ENCODE results near the gene DNAH6.

Gene DNAH6

GRCh38 chr2:84579661-84580060, 63.4 kb downstream of the DNAH6 start:
- no peak for DNase-seq (ENCODE audit: low spot score)
- TF ChIP-seq CTCF (IDR thresholded peaks at IDR 0.05; ENCODE audit: extremely low read depth, missing control alignments): no peak

GRCh38 chr2:84603911-84604310, 87.6 kb downstream of the DNAH6 start:
- no peak for DNase-seq (ENCODE audit: low spot score)
- no peak for TF ChIP-seq CTCF (IDR thresholded peaks at IDR 0.05; ENCODE audit: extremely low read depth, missing control alignments)

- TF ChIP-seq CTCF (IDR thresholded peaks at IDR 0.05; ENCODE audit: extremely low read depth, missing control alignments): no peak
- no peak for DNase-seq (ENCODE audit: low spot score)
These were observed 96.8 kb downstream of the DNAH6 start for GRCh38 chr2:84613082-84613481.

- DNase-seq (ENCODE audit: low spot score): no peak
- no peak for TF ChIP-seq CTCF (IDR thresholded peaks at IDR 0.05; ENCODE audit: extremely low read depth, missing control alignments)
These were observed 103.6 kb downstream of the DNAH6 start for GRCh38 chr2:84619794-84620371.

- no peak for DNase-seq (ENCODE audit: low spot score)
- TF ChIP-seq CTCF (IDR thresholded peaks at IDR 0.05; ENCODE audit: extremely low read depth, missing control alignments): no peak
These were observed 112.2 kb downstream of the DNAH6 start for GRCh38 chr2:84628486-84628885.

- no peak for TF ChIP-seq CTCF (IDR thresholded peaks at IDR 0.05; ENCODE audit: extremely low read depth, missing control alignments)
- no peak for DNase-seq (ENCODE audit: low spot score)
These were observed 113.3 kb downstream of the DNAH6 start for GRCh38 chr2:84629550-84629949.

GRCh38 chr2:84631047-84631446, 114.7 kb downstream of the DNAH6 start:
- peak; percentile 19 for DNase-seq (ENCODE audit: low spot score)
- TF ChIP-seq CTCF (IDR thresholded peaks at IDR 0.05; ENCODE audit: extremely low read depth, missing control alignments): peak; percentile 3
